Cardiac muscle cell (in vitro differentiated cells and primary cell): Measurements from ENCODE around the gene EQTN. TPM values are rescaled to one million over a fixed set of nuclear protein-coding genes. Genes with fewer than 3 reads are reported as not detected.

Experiments used
- DNase-seq, 2 donors: peaks; one replicate each; pipeline versions ENCODE4 v3.0.0 to v3.0.0-alpha.2; 2010 to 2017; ENCODE audit warnings: low read depth in 1 of 2, low spot score in 1 of 2
- H3K27ac ChIP-seq: fragments of 200-600 bp; sonication (generic); 2 replicates; pipeline ENCODE4 v1.5.1; 2016
- H3K27me3 ChIP-seq: fragments of 200-600 bp; sonication (generic); 2 replicates; pipeline ENCODE4 v1.6.0; 2016; ENCODE audit warnings: control low read depth
- H3K36me3 ChIP-seq: fragments of 200-600 bp; sonication (generic); 2 replicates; pipeline ENCODE4 v1.5.1; 2016; ENCODE audit warnings: control low read depth
- H3K4me1 ChIP-seq: fragments of 200-600 bp; sonication (generic); 2 replicates; pipeline ENCODE4 v1.8.1; 2017; ENCODE audit warnings: low read depth, mild to moderate bottlenecking, mixed run types
- H3K4me3 ChIP-seq: fragments of 200-600 bp; sonication (generic); 2 replicates; pipeline ENCODE4 v1.5.1; 2016; ENCODE audit warnings: mild to moderate bottlenecking
- H3K9me3 ChIP-seq: fragments of 200-600 bp; sonication (generic); 2 replicates; pipeline ENCODE4 v1.5.1; 2017; ENCODE audit warnings: low read depth, mild to moderate bottlenecking, control low read depth
- CTCF ChIP-seq: IDR thresholded peaks from 2 replicates; pipeline ENCODE4 v1.5.1; 2012; ENCODE audit warnings: low read depth, mild to moderate bottlenecking, low read length
- polyA plus RNA-seq: library from polyadenylated mRNA; unstranded; fragments of >200 nt; fragmentation: Nextera tagmentation; extraction: Ambion mirVana; gene quantifications from 2 replicates; pipeline ENCODE4 v1.2.1, GENCODE V29; 2016
- total RNA-seq: library from RNA; depleted of rRNA; stranded (reverse); fragments of >200 nt; gene quantifications from 2 replicates; pipeline ENCODE4 v1.2.3, GENCODE V29; 2016

The EQTN gene
- total and polyA plus RNA-seq, 2 experiments from 2014 or later = not detected

- TF ChIP-seq CTCF = no peak
- Histone ChIP-seq H3K4me1 (no peaks in the 10 kb centered on the region), H3K27me3 (no peaks in the 10 kb centered on the region), H3K4me3 (no peak overlapping the region), H3K27ac (no peak overlapping the region), H3K36me3 (no peaks in the 10 kb centered on the region), H3K9me3 (no peaks in the 10 kb centered on the region)
- no peak for DNase-seq
Measured at GRCh38 chr9:27328483-27328882, 31.5 kb upstream of the EQTN start.

- TF ChIP-seq CTCF = no peak
- Histone ChIP-seq H3K27me3 (no peaks in the 10 kb centered on the region), H3K9me3 (no peaks in the 10 kb centered on the region), H3K4me1 (peaks cover 4% of the 10 kb centered on the region), H3K36me3 (no peaks in the 10 kb centered on the region), H3K4me3 (no peak overlapping the region), H3K27ac (no peak overlapping the region)
- no peak for DNase-seq
Measured at GRCh38 chr9:27311184-27311583, 14.2 kb upstream of the EQTN start.

GRCh38 chr9:27310582-27310981, 13.6 kb upstream of the EQTN start:
- Histone ChIP-seq H3K27ac (no peak overlapping the region), H3K4me3 (no peak overlapping the region), H3K9me3 (no peaks in the 10 kb centered on the region), H3K36me3 (no peaks in the 10 kb centered on the region), H3K4me1 (peaks cover 4% of the 10 kb centered on the region), H3K27me3 (no peaks in the 10 kb centered on the region)
- no peak for TF ChIP-seq CTCF
- DNase-seq = no peak

GRCh38 chr9:27308691-27309390, 11.9 kb upstream of the EQTN start:
- no peak for DNase-seq
- Histone ChIP-seq H3K27me3 (no peaks in the 10 kb centered on the region), H3K9me3 (no peaks in the 10 kb centered on the region), H3K4me3 (no peak overlapping the region), H3K36me3 (no peaks in the 10 kb centered on the region), H3K4me1 (peaks cover 4% of the 10 kb centered on the region), H3K27ac (no peak overlapping the region)
- no peak for TF ChIP-seq CTCF

GRCh38 chr9:27304521-27304920, 7.6 kb upstream of the EQTN start:
- DNase-seq = no peak

More at GRCh38 chr9:27304521-27304920, 7.6 kb upstream of the EQTN start:
- Histone ChIP-seq H3K27me3 (no peaks in the 10 kb centered on the region), H3K4me3 (no peak overlapping the region), H3K9me3 (no peaks in the 10 kb centered on the region), H3K36me3 (no peaks in the 10 kb centered on the region), H3K27ac (no peak overlapping the region), H3K4me1 (no peaks in the 10 kb centered on the region)
- TF ChIP-seq CTCF = no peak
